Fibroblast of villous mesenchyme (primary cell): ENCODE data around the gene TIAM1. TPM values are rescaled to one million over a fixed set of nuclear protein-coding genes. Genes with fewer than 3 reads are reported as not detected.

ENCODE experiments used
- DNase-seq: peaks from one replicate; pipeline ENCODE4 v3.0.0-alpha.2; 2010; ENCODE audit warnings: low read depth
- H3K4me3 ChIP-seq: 2 replicates; pipeline ENCODE4 v1.5.1; 2011; ENCODE audit warnings: low read depth, mild to moderate bottlenecking, low read length
- CTCF ChIP-seq: IDR thresholded peaks from 2 replicates; pipeline ENCODE4 v1.5.1; 2012; ENCODE audit warnings: low read depth, mild to moderate bottlenecking, low read length; ENCODE audit not compliant: insufficient read depth
- total RNA-seq: library from RNA; depleted of rRNA; stranded (reverse); fragments of >200 nt; gene quantifications from 2 replicates; pipeline ENCODE4 v1.2.3, GENCODE V29; 2012

The TIAM1 gene
- total RNA-seq, 1 donor: 0.43 TPM

GRCh38 chr21:31111093-31111492 is 233.0 kb downstream of the TIAM1 start:
- no peak overlapping the region for H3K4me3 ChIP-seq
- DNase-seq: no peak
- TF ChIP-seq CTCF: no peak

- TF ChIP-seq CTCF: no peak
These were observed 233.6 kb downstream of the TIAM1 start for GRCh38 chr21:31110430-31110829.

GRCh38 chr21:31107871-31108270 is 236.2 kb downstream of the TIAM1 start:
- no peak overlapping the region for H3K4me3 ChIP-seq
- no peak for DNase-seq
- TF ChIP-seq CTCF: no peak

More at GRCh38 chr21:31110430-31110829, 233.6 kb downstream of the TIAM1 start:
- H3K4me3 ChIP-seq: no peak overlapping the region
- DNase-seq: no peak

- TF ChIP-seq CTCF: no peak
- no peak for DNase-seq
- no peak overlapping the region for H3K4me3 ChIP-seq
These were observed 236.8 kb downstream of the TIAM1 start for GRCh38 chr21:31107176-31107785.

GRCh38 chr21:31103571-31104265 is 240.3 kb downstream of the TIAM1 start:
- no peak overlapping the region for H3K4me3 ChIP-seq
- no peak for DNase-seq
- TF ChIP-seq CTCF: no peak

- H3K4me3 ChIP-seq: no peak overlapping the region
- no peak for DNase-seq
- no peak for TF ChIP-seq CTCF
These were observed 240.9 kb downstream of the TIAM1 start for GRCh38 chr21:31103163-31103562.
